ENCODE measurements around the gene APOL4.

DNA sequence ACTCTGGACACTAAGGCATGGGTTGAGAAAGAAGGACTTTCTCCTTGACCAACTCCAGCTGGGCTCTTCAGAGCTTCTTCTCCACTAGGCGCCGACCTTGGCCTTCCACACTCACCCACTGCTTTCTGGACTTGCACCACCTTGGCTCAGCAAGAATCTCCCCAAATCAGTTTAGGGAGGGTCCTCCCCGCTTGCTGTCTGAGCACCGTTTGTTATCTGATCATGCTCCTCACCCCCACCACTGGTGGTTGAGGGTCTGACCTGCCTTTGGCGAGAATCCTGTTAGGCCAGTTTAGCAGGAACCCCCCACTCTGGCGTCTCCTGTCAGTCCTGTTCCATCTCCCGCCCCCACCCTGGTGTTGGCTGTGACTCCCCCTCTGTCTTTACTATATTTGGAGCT, 27.3 kb upstream of the APOL4 start:
- no peak for TF ChIP-seq CTCF (IDR thresholded peaks at IDR 0.05; ENCODE audit: low read length)
- TF ChIP-seq EZH2 (IDR thresholded peaks at IDR 0.05; ENCODE audit: borderline replicate concordance, low read length) = no peak

Data from OCI-LY1 (cell line).